BLaER1 treated with 17β-estradiol and CSF1 and Interleukin-3, amounts not matched to agents 10 nM and 100 nM (cell line): ENCODE data around the gene CAMKK2.

Experiments used
- H3K27ac ChIP-seq, 11 experiments: shearing (Covaris generic); formaldehyde crosslinking; 2 replicates each; pipeline ENCODE4 v1.8.1; 2022
- H3K27me3 ChIP-seq, 11 experiments: shearing (Covaris generic); formaldehyde crosslinking; 2 replicates each; pipeline ENCODE4 v1.8.1; 2022
- H3K36me3 ChIP-seq, 11 experiments: shearing (Covaris generic); formaldehyde crosslinking; 2 replicates each; pipeline ENCODE4 v1.8.1; 2022
- H3K4me1 ChIP-seq, 10 experiments: shearing (Covaris generic); formaldehyde crosslinking; 2 replicates each; pipeline ENCODE4 v1.8.1; 2022
- H3K4me2 ChIP-seq, 11 experiments: shearing (Covaris generic); formaldehyde crosslinking; 2 replicates each; pipeline ENCODE4 v1.8.1; 2022
- H3K4me3 ChIP-seq, 10 experiments: shearing (Covaris generic); formaldehyde crosslinking; 2 replicates each; pipeline ENCODE4 v1.8.1; 2022
- H3K9ac ChIP-seq, 11 experiments: shearing (Covaris generic); formaldehyde crosslinking; 2 replicates each; pipeline ENCODE4 v1.8.1; 2022
- H3K9me3 ChIP-seq, 11 experiments: shearing (Covaris generic); formaldehyde crosslinking; replicated peaks in 1 of 11; 2 replicates each; pipeline ENCODE4 v1.8.1; 2022
- H4K20me1 ChIP-seq, 11 experiments: shearing (Covaris generic); formaldehyde crosslinking; 2 replicates each; pipeline ENCODE4 v1.8.1; 2022
- Cebpa-rat ChIP-seq, 11 experiments: shearing (Covaris generic); IDR thresholded peaks; 2 replicates each; pipeline ENCODE4 v1.8.1; 2022

Gene CAMKK2

GRCh38 chr12:121252712-121253345 lies 43.7 kb downstream of the CAMKK2 start:
- H3K4me3 ChIP-seq = no peak overlapping the region
- H3K4me1 ChIP-seq = no peaks in the 10 kb centered on the region
- H3K4me2 ChIP-seq = no peak overlapping the region
- peaks cover 0 to 31% (median 0%) of the 10 kb centered on the region in 11 experiments; a peak in 6 of 22 replicates for H4K20me1 ChIP-seq
- H3K27me3 ChIP-seq = no peaks in the 10 kb centered on the region
- H3K9ac ChIP-seq = no peak overlapping the region
- H3K9me3 ChIP-seq = peaks cover 0 to 8% (median 0%) of the 10 kb centered on the region in 11 experiments; a peak in 2 of 22 replicates
- peaks cover 92 to 98% (median 96%) of the 10 kb centered on the region in 11 experiments for H3K36me3 ChIP-seq
- TF ChIP-seq Cebpa-rat (IDR thresholded peaks at IDR 0.05) = no peak
- H3K27ac ChIP-seq = no peak overlapping the region

DNA sequence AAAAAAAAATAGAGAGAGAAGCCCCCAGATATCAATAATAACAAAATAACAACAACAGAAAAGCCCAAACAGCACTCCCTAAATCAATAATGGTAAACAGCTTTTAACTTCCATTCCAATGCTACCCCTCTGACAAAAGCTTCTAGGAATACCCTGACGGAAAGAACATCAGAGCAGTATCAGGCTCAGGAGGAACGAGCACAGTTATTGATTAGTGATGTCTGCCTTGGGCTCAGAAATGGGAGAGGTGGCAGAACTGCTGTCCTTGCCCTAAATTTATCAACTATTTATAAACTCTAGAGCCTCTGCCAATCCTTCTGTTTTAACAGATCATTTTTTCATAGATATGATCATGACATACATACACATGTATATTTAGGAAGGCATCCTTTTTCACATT lies 44.7 kb downstream of the CAMKK2 start:
- no peak for TF ChIP-seq Cebpa-rat (IDR thresholded peaks at IDR 0.05)
- Histone ChIP-seq H3K4me2 (no peak overlapping the region), H4K20me1 (peaks cover 0 to 39% (median 0%) of the 10 kb centered on the region in 11 experiments; a peak in 6 of 22 replicates), H3K36me3 (peaks cover 94 to 98% (median 97%) of the 10 kb centered on the region in 11 experiments), H3K9ac (no peak overlapping the region), H3K27me3 (no peaks in the 10 kb centered on the region), H3K27ac (no peak overlapping the region), H3K9me3 (peaks cover 0 to 8% (median 0%) of the 10 kb centered on the region in 11 experiments; a peak in 2 of 22 replicates), H3K4me3 (no peak overlapping the region), H3K4me1 (no peaks in the 10 kb centered on the region)

- H3K4me2 ChIP-seq = no peak overlapping the region
- peaks cover 0 to 30% (median 0%) of the 10 kb centered on the region in 11 experiments; a peak in 5 of 22 replicates for H4K20me1 ChIP-seq
- no peak overlapping the region for H3K27ac ChIP-seq
- H3K4me1 ChIP-seq = no peaks in the 10 kb centered on the region
- H3K9me3 ChIP-seq = peaks cover 0 to 8% (median 0%) of the 10 kb centered on the region in 11 experiments; a peak in 2 of 22 replicates
- H3K4me3 ChIP-seq = no peak overlapping the region
- no peak for TF ChIP-seq Cebpa-rat (IDR thresholded peaks at IDR 0.05)
- peaks cover 87 to 96% (median 89%) of the 10 kb centered on the region in 11 experiments for H3K36me3 ChIP-seq
- H3K27me3 ChIP-seq = no peaks in the 10 kb centered on the region
- H3K9ac ChIP-seq = no peak overlapping the region
Observed at GRCh38 chr12:121250359-121250758, 46.1 kb downstream of the CAMKK2 start.

GRCh38 chr12:121248622-121249021 lies 47.9 kb downstream of the CAMKK2 start:
- Histone ChIP-seq H4K20me1 (peaks cover 0 to 30% (median 0%) of the 10 kb centered on the region in 11 experiments; a peak in 5 of 22 replicates), H3K4me1 (no peaks in the 10 kb centered on the region), H3K27me3 (no peaks in the 10 kb centered on the region), H3K4me3 (no peak overlapping the region), H3K9ac (no peak overlapping the region), H3K9me3 (peaks cover 0 to 8% (median 0%) of the 10 kb centered on the region in 11 experiments; a peak in 2 of 22 replicates), H3K4me2 (no peak overlapping the region), H3K27ac (no peak overlapping the region), H3K36me3 (peaks cover 88 to 98% (median 92%) of the 10 kb centered on the region in 11 experiments)
- TF ChIP-seq Cebpa-rat (IDR thresholded peaks at IDR 0.05) = no peak

GRCh38 chr12:121246893-121247557 lies 49.5 kb downstream of the CAMKK2 start:
- Histone ChIP-seq H3K36me3 (peaks cover 80 to 98% (median 90%) of the 10 kb centered on the region in 11 experiments), H3K4me2 (no peak overlapping the region), H3K27ac (no peak overlapping the region), H3K4me1 (peaks cover under 1 to 6% (median 5%) of the 10 kb centered on the region in 10 experiments; a peak in 15 of 20 replicates), H3K4me3 (no peak overlapping the region), H4K20me1 (peaks cover 0 to 30% (median 0%) of the 10 kb centered on the region in 11 experiments; a peak in 4 of 22 replicates), H3K9me3 (no peaks in the 10 kb centered on the region), H3K27me3 (no peaks in the 10 kb centered on the region), H3K9ac (no peak overlapping the region)
- no peak for TF ChIP-seq Cebpa-rat (IDR thresholded peaks at IDR 0.05)

GRCh38 chr12:121245951-121246350 lies 50.6 kb downstream of the CAMKK2 start:
- Histone ChIP-seq H3K4me3 (no peak overlapping the region), H4K20me1 (peaks cover 0 to 30% (median 0%) of the 10 kb centered on the region in 11 experiments; a peak in 4 of 22 replicates), H3K4me2 (no peak overlapping the region), H3K36me3 (peaks cover 70 to 98% (median 83%) of the 10 kb centered on the region in 11 experiments), H3K9me3 (no peaks in the 10 kb centered on the region), H3K9ac (no peak overlapping the region), H3K4me1 (peaks cover 11 to 17% (median 15%) of the 10 kb centered on the region in 10 experiments), H3K27ac (no peak overlapping the region), H3K27me3 (no peaks in the 10 kb centered on the region)
- TF ChIP-seq Cebpa-rat (IDR thresholded peaks at IDR 0.05) = no peak

- no peak for TF ChIP-seq Cebpa-rat (IDR thresholded peaks at IDR 0.05)
- Histone ChIP-seq H3K9ac (no peak overlapping the region), H3K27ac (no peak overlapping the region), H3K27me3 (no peaks in the 10 kb centered on the region), H3K9me3 (no peaks in the 10 kb centered on the region), H4K20me1 (peaks cover 0 to 30% (median 0%) of the 10 kb centered on the region in 11 experiments; a peak in 4 of 22 replicates), H3K36me3 (peaks cover 61 to 97% (median 83%) of the 10 kb centered on the region in 11 experiments), H3K4me2 (no peak overlapping the region), H3K4me1 (peaks cover 20 to 26% (median 25%) of the 10 kb centered on the region in 10 experiments), H3K4me3 (no peak overlapping the region)
Observed at GRCh38 chr12:121245031-121245430, 51.5 kb downstream of the CAMKK2 start.

- Histone ChIP-seq H3K4me2 (peak overlapping the region; percentile 48 to 88 (median 76)), H3K36me3 (peaks cover 51 to 96% (median 83%) of the 10 kb centered on the region in 11 experiments), H3K27me3 (no peaks in the 10 kb centered on the region), H3K9ac (peak overlapping the region in 9 of 11 experiments; percentile 4 to 39 (median 22); a peak in 9 of 22 replicates), H4K20me1 (peaks cover 0 to 42% (median 0%) of the 10 kb centered on the region in 11 experiments; a peak in 5 of 22 replicates), H3K9me3 (no peaks in the 10 kb centered on the region), H3K27ac (peak overlapping the region in 10 of 11 experiments; percentile 0 to 82 (median 70); a peak in 14 of 22 replicates), H3K4me1 (peaks cover 41 to 61% (median 43%) of the 10 kb centered on the region in 10 experiments), H3K4me3 (no peak overlapping the region)
- TF ChIP-seq Cebpa-rat (IDR thresholded peaks at IDR 0.05) = no peak
Observed at GRCh38 chr12:121241156-121241970, 55.1 kb downstream of the CAMKK2 start.
